NCI-H446 treated with DMSO at 0.1 percent for 48 hours (cell line): Measurements from ENCODE around the gene MEA1.
"Not testable (repeated sequence)": the region's sequence is repeated elsewhere in the genome, so short reads cannot be mapped to it uniquely, and the experiment has no call there.

Source experiments
- DNase-seq: peaks from one replicate; lab custom pipeline; 2025; lab: John Stamatoyannopoulos, UW

MEA1 gene

DNA sequence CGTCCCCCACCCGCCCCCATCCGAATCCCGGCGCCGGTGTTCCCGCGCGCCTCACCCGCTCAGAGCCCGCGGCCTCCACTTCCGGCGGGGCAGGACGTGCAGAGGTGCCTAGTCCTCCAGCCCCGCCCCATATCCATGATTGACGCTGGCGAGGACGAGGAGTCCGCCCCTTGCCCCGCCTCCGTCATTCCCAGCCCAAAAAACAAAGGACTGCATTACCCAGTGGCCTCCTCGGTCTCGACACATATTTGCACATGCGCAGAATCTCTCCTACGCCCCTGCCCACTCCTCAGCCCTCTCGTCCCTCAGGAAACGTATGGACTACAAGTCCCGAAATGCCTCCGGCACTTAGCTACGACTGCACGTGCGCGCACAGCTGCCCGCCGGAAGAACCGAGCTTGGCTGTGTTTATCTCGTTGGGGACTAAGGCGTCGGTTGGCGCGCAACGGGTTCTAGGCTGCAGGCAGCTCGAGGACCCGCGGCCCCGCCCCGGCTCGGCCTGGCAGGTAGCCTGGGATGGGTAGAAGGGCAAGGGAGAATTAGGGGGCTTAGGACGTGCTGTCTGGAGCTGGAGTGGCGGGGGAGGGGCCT lies at the start of gene MEA1, which contains the start of gene KLHDC3:
Gene MEA1, minus strand, starts transcription at position 104 of the 591 bp plus-strand sequence. CDS start 133 bp downstream, outside the sequence.
Gene KLHDC3, plus strand, starts transcription at position 407 of the 591 bp plus-strand sequence. CDS start 2,944 bp downstream, outside the sequence.
- DNase-seq: peak; percentile 100

DNA sequence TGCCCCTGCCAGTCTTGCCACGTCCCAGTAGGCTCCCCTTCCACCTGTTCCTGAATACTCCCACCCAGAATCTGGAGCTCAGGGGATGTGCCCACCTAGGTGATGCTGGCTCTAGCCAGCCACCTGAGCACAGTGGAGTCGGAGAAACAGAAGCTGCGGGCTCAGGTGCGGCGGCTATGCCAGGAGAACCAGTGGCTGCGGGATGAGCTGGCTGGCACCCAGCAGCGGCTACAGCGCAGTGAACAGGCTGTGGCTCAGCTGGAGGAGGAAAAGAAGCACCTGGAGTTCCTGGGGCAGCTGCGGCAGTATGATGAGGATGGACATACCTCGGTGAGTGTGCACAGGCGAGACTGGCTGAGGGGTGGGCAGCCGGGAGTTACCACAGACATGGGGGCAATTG lies 49.1 kb upstream of the MEA1 start:
- DNase-seq: no peak

DNA sequence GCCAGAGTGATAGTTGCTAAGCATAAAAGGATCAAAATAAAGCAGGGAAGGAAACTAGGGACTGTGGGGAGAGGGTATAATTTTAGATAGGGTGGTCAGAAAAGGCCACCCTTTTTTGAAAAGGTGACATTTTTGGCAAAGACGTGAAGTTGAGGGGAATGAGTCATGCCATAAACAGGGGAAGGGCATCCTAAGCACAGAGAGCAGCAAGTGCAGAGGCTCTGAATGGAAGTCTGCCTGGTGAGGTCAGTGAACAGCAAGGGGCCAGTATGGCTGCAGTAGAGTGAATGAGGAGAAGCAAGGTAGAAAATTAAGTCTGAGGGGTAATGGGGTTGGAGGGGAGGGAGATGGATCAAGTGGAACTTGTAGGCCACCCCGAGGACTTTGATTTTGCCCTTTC lies 48.1 kb upstream of the MEA1 start:
- no peak for DNase-seq

DNA sequence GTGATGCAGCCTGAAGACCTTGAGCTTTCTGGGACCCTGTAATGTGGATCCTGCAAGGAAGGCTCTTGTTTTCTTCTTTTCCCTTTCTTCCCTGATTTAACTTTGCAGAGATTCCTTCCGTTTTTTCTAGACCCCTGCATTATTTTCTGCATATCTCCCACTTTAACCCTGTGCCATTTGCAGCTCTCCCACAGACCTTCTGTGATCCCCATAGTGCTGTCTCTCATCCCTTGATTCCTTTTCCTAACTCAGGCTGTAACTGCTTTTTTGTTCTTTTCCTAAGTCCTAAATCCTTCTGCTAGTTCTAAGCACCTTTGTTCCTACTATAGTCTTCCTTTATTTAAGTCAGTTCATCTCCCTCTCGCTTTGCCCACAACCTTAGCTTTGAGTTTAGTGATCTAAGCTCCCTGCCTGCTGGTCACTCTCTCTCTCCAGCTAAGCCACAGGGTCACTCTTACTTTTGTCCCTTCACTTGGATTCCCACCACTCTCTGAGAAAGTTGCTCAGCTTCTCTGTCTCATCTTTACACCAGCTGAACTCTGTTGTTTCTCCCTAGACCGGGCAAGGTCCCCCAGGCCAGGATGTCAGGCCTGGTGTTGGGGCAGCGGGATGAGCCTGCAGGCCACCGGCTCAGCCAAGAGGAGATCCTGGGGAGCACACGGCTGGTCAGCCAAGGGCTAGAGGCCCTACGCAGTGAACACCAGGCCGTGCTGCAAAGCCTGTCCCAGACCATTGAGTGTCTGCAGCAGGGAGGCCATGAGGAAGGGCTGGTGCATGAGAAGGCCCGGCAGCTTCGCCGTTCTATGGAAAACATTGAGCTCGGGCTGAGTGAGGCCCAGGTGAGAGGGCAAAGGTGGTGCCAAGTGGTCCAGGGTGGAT lies 47.2 kb upstream of the MEA1 start:
- DNase-seq: no peak

GRCh38 chr6:43060034-43060754 lies 46.4 kb upstream of the MEA1 start:
- DNase-seq: no peak

- DNase-seq: peak; percentile 98
These were observed 45.7 kb upstream of the MEA1 start, which contains the start of the genes KLC4 and MRPL2 for GRCh38 chr6:43059168-43060033. TSS of gene KLC4 (plus strand) at chr6:43059631. CDS start at chr6:43061336, 1,705 bp downstream. TSS of gene MRPL2 (minus strand) at chr6:43059434. CDS start at chr6:43059381, 53 bp downstream.

DNA sequence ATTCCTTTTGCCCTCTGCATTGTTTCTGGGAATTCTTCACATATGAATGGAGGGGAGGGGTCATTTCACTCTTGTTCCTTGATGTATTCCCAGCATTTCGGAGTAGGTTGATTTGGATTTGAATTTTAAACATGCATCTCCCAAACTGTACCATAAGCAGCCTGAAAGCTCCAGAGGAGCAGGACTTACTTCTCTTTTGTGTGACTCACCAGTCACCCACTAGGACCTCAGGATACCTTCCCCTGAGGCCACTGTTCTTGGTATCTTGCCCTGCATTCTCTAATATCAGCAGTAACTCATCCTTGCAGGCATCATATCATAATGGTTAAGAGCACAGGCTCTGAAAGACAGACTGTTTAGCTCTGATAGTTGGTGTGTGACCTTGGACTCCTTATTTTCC lies 44.8 kb upstream of the MEA1 start:
- DNase-seq: no peak

DNA sequence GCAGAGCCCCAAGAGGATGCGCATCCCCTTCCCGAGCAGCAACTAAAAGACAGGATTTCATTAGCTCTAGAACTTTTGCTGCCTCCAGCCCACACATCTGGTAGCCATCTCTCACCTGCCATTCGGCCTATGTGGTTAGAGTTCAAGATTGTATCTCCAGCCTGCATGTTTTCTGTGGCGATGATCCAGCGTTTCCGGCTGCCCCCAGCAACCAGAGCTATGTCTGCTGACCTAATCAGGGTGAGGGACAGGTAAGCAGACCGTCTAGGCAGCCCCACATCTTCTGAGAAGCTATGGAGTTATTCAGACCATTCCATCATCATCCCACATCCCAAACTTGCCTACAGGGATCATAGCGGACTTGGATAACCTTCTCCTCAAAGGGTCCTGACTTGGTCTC lies 42.2 kb upstream of the MEA1 start:
- no peak for DNase-seq

- DNase-seq: no peak
These were observed 40.6 kb upstream of the MEA1 start for GRCh38 chr6:43054206-43054943.

GRCh38 chr6:43053545-43054205 lies 39.9 kb upstream of the MEA1 start, which contains the start of gene CUL7:
TSS of gene CUL7 (minus strand) at chr6:43053851. CDS start at chr6:43052788, 1,063 bp downstream.
- peak; percentile 91 for DNase-seq

DNA sequence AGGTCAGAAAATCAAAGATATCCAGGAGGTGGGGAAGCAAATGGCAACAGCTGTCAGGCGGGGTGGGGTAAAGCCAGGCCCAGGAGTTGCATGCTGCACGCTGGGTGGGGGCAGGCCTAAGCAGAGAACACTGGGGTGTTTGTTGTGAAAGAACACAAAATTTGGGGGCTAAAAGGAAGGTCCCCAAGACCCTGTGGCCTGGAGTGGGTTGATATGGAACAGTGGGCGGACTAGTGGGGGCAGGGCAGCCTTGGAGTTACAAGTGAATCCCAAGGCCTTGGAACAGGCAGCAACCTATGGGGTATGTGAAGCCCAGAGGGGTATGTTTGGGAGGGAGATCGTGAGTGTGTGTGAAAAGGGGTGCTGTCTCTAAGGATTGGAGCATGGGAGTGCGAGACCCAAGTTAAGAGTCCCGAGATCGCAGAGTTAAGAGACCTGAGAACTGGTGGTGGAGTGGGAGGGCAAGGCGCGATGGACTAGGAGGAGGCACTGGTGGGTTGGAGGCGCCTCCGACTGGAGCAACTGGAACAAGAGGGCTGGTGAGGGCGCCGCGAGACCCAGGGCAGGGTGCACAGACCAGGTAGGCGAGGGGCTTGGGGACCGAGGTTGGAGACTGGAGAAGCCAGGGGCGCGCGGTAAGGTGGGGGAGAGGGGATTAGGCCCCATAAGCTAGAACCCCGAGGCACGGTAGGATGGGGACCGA lies 39.2 kb upstream of the MEA1 start:
- DNase-seq: no peak

DNA sequence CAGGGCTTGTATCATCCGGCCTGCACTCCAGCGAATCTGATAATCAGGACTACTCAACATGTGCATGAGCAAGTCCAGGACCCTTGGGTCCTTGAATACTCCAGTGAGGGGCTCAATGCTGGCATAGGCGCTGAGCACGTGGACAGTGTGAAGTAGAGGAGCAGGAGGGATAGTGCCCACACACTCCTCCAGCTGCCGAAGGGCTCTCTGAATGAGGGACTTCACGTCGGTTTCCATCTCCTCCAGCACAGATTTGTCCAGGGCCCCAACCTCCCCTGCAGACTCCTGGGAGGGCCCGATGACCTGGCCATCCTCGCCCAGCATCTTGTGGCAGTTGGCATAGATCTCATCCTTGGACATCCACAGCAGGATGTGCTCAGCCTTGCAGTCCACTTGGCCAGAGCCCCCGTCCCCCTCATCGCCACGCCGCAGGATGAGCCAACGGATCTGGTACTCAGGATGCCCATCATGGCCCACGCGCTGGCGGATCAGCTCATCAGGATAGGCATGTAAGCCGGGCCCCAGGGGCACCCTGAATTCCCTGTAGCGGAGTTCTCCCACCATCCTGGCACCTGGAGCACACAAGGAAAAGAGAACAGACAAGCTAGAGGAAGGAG lies 38.6 kb upstream of the MEA1 start:
- no peak for DNase-seq

DNA sequence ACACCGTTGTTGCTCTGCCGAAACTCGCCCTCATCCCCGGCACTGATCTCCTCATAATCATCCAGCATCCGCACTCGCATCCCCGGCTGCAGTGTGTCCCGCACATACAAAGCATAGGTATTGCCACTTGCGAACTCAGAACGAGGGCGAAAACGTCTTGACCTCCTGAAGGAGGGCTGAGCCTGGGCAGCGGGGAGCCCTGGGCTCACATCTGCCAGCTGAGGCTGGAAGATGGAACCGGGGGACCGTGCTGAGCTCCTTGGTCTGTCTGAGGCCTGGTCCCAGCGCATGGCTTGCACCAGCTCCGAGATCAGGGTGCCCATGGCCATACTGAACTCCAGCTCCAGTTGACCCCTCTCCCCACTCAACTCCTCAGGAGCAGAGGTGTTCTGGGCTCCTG lies 37.2 kb upstream of the MEA1 start:
- DNase-seq: no peak

- no peak for DNase-seq
These were observed 34.3 kb upstream of the MEA1 start for GRCh38 chr6:43047998-43048397.

GRCh38 chr6:43045371-43045930 lies 31.7 kb upstream of the MEA1 start:
- no peak for DNase-seq

- DNase-seq: no peak
These were observed 29.6 kb upstream of the MEA1 start for GRCh38 chr6:43043310-43043709.

- not testable (repeated sequence) for DNase-seq
These were observed 27.7 kb upstream of the MEA1 start for GRCh38 chr6:43041475-43041874.

DNA sequence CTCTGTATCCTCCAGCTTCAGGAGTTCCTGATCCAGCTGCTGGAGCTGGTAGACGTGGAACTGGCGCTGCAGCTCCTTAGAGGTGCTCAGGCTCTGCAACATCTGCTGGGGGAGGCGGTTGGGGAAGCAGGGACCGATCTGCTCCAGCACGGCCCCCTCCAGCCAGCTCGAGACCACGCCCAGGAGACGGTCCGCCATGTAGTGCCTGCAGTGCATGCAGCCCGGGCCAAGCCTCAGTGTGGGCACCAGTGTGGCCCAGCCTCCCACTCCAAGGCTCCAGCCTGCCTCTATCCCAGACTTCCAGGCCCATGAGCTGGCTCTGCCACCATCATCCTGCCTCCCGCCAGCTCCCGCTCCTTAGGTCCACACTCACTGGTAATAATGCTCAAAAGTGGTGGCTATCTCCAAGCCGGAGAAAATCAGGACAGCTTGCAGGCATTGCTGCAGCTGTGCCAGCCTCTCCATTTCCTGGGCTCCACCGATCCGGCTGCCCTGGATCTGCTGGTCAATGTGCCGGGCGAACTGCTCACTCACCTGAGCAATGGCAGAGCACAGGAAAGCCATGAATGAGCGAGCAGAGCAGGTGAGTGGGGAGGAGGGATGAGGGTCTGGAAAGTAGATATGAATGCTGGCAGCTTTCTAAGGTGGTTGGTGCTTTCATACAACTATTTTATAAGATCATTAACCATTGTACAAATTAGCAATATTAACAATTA lies 27.0 kb upstream of the MEA1 start:
- no peak for DNase-seq
